DND-41 (cell line): ENCODE data around the gene PLAC1.

Source experiments
- CTCF ChIP-seq: IDR thresholded peaks from 2 replicates; pipeline ENCODE4 v1.5.1; 2012; ENCODE audit warnings: borderline replicate concordance, low read length, moderate library complexity, mild to moderate bottlenecking; ENCODE audit not compliant: poor library complexity, severe bottlenecking; ENCODE audit errors: extremely low read depth
- EZH2 ChIP-seq: IDR thresholded peaks from 3 replicates; pipeline ENCODE4 v1.6.1; 2012; ENCODE audit warnings: borderline replicate concordance, low read depth, mild to moderate bottlenecking, moderate library complexity, low read length, inconsistent platforms; ENCODE audit not compliant: severe bottlenecking

GRCh38 chrX:134524181-134524580, 134.1 kb downstream of the PLAC1 start:
- no peak for TF ChIP-seq CTCF
- no peak for TF ChIP-seq EZH2
